HG03558 (cell line): ENCODE data around the gene TBX4.

ENCODE experiments used
- ATAC-seq: cut with Tn5 transposase; IDR thresholded peaks from one replicate; pipeline ENCODE4 v1.9.1; 2021; ENCODE audit warnings: moderate number of reproducible peaks; ENCODE audit not compliant: unreplicated experiment; ENCODE audit errors: extremely low read depth

TBX4 gene

GRCh38 chr17:61412860-61413660 is 39.2 kb upstream of the TBX4 start:
- ATAC-seq = no peak

DNA sequence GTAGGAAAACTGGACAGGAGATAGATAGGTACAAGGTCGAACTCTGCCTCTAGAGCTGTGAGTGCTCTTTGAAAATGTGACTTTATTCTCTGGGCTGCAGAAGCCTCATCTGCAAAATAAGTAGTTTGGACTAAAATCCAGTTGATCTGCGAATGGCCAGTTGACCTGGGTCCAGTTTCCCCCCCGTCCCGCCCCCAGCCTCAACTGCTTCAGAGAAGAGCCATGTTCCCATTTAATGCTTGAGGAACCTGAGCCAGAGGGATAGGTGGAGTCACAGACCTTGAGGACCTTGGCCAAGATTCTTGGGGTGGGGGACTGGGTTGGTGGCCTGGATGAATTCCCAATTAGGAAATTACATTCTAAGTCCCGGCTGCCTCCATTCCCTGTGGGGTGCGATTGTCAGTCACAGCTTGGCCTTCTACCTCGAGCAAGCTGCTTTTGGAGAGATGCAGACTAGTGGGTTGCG is 38.5 kb upstream of the TBX4 start:
- ATAC-seq = no peak

- ATAC-seq = no peak
Observed at GRCh38 chr17:61414141-61414935, 37.9 kb upstream of the TBX4 start.

DNA sequence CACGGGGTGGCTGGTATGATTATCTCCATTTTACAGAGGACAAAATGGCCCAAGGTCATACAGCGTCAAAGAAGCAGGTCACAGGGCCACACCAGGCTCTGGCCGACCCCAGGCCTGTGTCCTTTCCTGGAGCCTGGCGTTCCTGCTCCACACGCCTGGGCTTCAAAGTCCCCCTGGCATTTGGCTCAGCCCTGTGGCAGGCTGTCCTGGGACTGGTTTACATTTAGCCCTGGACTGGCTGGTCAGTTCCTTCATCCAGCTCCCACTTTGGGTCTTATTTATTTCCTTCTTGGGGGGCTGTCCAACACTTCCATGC is 37.3 kb upstream of the TBX4 start:
- no peak for ATAC-seq

DNA sequence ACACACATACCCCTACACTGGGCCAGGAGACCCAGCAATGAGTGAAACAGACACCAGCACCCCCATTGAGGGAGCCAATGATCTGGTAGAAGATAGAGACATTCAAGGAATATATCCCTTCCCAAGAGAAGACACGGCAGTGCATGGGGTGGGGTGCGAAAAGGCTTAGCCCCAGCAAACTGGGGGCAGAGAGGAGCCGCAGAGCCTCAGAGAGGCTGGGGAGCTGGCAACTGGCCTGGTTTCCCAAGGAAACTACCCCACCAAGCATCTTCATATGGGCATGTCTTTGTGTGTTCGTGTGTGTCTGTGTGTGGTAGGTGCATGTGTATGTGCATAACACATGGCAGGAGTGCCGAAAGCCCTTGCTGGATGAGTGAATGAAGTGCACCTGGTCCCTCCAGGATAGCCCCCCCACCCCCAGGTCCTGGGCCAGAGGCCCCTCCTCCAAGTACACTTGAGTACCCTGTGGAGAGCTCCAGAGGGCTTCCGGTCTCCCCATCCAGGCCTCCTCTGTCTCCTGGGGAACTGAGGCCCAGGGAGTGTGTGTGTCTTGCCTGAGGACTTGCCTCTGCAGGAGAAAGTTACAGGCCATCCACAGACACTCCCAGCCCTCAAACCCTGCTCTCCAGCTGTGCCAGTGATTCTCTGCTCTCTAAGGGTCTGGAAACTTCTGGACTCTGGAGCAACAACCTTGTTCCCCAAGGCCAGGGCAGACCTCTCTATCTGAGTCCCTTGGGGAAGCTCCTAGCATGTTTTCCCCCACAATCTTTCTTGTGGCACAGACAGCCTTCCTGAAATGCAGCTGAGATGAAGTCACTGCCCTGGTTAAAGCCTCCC is 36.6 kb upstream of the TBX4 start:
- no peak for ATAC-seq

GRCh38 chr17:61416211-61416539 is 36.0 kb upstream of the TBX4 start:
- no peak for ATAC-seq

GRCh38 chr17:61416540-61417363 is 35.5 kb upstream of the TBX4 start:
- ATAC-seq = no peak

DNA sequence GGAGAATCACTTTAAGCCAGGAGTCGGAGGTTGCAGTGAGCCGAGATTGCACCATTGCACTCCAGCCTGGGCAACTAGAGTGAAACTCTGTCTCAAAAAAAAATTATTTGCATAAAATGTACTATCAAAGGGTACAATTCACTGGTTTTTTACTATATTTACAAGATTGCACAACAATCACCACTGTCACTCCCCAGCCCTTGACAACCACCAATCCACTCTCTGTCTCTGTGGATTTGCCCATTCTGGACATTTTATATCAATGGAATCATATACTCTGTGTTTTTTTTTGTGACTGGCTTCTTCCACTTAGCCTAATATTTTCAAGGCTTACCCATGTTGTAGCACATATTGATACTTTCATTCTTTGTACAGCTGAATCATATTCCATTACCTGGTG is 33.8 kb upstream of the TBX4 start:
- ATAC-seq = no peak

GRCh38 chr17:61419496-61420046 is 32.7 kb upstream of the TBX4 start:
- ATAC-seq = no peak

GRCh38 chr17:61420052-61420451 is 32.2 kb upstream of the TBX4 start:
- ATAC-seq = no peak

GRCh38 chr17:61420745-61421398 is 31.4 kb upstream of the TBX4 start:
- ATAC-seq = no peak

DNA sequence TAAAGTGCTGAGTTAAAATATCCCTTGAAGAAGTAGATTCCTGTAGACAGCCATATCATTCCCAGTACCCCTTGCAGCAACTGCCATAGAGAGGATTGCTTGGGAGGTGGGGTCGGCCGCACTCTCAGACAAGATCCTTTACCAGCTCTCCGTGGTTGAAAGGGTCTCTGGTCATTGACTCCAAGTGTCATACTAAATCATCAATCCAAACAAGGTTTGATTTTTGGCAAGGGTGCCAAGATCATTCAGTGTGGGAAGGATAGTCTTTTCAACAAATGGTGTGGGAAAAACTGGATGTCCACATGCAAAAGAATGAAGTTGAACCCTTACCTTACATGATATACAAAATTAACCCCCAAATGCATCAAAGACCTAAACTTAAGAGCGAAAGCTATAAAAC is 30.8 kb upstream of the TBX4 start:
- ATAC-seq = no peak

GRCh38 chr17:61422116-61422799 is 30.0 kb upstream of the TBX4 start:
- no peak for ATAC-seq

DNA sequence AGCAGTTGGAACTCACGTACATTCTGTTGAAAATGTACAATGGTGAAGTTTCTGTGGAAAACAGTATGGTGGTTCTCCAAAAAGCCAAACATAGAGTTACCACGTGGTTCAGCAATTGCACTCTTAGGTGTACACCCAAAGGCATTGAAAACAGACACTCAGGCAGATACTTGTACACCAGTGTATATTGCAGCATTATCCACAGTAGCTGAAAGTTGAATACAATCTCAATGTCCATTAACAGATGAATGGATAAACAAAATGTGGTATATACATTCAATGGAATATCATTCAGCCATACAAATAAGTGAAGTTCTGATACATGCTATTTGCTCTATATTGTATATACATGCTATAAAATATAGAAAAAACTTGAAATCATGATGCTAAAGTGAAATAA is 29.4 kb upstream of the TBX4 start:
- ATAC-seq = no peak

GRCh38 chr17:61423967-61424649 is 28.1 kb upstream of the TBX4 start:
- ATAC-seq = no peak

- no peak for ATAC-seq
Observed at GRCh38 chr17:61425682-61426481, 26.3 kb upstream of the TBX4 start.

GRCh38 chr17:61426482-61427304 is 25.5 kb upstream of the TBX4 start:
- no peak for ATAC-seq
